ENCODE results near the gene NKAIN1.
A peak's percentile ranks its signal among the peaks of the same experiment; 100 is the strongest.
"Not testable (repeated sequence)": the region's sequence is repeated elsewhere in the genome, so short reads cannot be mapped to it uniquely, and the experiment has no call there.

NKAIN1 gene

DNA sequence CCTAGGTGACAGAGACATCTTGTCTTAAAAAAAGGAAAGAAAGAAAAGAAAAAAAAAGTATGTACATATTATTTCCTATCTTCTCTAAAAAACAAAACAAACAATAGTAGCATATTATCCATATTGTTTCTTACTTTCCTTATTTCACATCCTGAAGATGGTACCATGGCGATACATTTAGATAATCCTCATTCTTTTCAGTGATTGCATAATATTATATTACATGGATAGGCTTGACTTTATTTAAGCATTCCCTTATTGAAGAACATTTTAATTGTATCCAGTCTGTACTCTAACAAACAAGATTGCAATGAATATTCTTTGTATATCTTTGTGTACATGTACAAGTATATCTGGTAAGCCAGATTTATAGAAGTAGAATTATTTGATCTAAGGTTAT lies 91.3 kb downstream of the NKAIN1 start:
- DNase-seq: no peak

DNA sequence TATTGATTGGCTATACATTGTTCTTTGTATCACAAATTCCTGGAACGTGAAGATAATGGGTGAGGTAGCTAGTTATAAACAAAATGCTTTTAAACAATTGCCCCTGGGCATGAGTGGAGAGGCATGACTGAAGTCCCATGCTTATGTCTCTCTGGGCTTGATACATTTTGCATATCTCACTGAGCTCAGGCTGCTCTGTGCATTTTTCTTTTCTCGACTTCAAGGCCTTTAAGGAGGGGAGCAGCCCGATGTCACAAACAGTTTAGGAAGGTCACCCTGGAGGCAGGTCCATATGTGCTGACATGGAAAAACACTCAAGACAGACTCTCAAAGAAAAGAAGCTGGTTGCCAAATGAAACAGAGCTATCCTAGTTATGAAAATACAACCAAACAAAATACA lies 94.0 kb downstream of the NKAIN1 start:
- no peak for DNase-seq

DNA sequence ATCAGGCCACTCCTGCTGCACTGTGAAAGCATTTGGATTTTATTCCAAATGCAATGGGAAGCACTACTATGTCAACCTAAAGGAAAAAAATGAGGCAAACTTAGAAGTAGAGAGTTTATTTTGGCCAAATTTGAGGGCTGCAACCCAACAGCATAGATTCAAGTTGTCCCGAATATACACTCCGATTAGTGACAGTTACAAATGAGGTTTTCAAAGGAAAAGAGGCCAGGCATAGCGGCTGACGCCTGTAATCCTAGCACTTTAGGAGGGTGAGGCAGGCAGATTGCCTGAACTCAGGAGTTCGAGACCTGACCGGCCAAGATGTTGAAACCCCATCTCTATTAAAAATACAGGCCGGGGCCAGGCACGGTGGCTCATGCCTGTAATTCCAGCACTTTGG lies 95.2 kb downstream of the NKAIN1 start:
- DNase-seq: no peak

DNA sequence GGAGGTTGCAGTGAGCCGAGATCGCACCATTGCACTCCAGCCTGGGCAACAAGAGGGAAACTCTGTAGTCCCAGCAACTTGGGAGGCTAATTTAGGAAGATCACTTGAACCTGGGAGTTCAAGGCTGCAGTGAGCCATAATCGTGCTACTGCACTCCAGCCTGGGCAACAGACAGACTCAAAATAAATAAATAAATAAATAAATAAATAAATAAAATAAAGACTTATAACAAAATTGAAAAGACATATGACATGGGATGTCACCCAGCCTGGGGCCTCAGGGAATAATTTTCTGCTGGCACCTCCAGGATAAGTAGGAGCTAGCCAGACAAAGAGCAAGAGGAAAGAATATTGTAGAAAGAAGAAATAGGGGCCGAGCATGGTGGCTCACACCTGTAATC lies 96.2 kb downstream of the NKAIN1 start:
- no peak for DNase-seq

DNA sequence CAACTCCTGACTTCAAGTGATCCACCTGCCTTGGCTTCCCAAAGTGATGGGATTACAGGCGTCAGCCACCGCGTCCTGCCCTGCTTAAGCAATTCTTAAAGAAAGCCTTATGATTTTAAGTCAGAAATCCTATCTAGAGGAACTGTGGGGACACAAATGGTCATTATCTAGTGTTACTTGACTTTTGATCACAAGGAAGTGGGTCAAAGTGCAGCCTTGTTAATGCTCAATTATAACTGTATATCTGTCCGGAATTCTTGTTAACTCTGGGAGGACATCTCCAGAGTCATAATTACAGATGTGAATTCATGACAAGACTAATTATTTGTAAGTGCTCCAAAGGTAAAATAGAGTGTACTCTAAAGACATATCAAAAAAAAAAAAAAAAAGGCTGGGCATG lies 97.3 kb downstream of the NKAIN1 start:
- DNase-seq: no peak

DNA sequence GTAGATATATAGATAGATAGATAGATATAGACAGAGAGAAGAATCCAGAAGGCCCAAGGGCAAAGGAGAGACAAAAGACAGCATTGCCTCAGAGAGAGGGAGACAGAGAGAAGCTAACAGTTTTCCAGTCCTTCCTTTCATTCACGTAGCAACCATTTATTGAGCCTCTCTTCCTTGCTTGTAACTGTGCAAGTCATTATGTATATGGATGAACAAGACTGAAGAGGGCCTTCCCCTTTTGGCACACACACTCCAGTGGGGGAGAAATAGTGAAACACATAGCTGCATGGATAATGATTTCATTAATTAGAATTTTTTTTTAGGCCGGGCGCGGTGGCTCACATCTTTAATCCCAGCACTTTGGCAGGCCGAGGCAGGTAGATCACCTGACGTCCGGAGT lies 99.4 kb downstream of the NKAIN1 start:
- DNase-seq: no peak

DNA sequence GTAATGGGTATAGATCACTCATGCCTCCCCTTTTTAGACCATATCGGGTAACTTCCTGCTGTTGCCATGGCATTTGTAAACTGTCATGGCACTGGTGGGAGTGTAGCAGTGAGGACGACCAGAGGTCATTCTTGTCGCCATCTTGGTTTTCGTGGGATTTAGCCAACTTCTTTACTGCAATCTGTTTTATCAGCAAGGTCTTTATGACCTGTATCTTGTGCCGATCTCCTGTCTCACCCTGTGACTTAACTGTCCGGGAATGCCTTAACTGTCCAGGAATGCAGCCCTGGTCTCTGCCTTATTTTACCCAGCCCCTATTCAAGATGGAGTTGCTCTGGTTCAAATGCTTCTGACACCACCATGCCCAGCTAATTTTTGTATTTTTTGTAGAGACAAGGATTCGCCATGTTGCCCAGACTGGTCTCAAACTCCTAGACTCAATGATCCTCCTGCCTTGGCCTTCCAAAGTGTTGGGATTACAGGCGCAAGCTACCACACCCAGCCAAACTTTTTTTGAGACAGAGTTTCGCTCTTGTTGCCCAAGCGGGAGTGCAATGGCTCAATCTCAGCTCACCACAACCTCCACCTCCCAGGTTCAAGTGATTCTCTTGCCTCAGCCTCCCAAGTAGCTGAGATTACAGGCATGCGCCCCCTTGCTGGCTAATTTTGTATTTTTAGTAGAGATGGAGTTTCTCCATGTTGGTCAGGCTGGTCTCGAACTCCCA lies 100.7 kb downstream of the NKAIN1 start:
- DNase-seq: not testable (repeated sequence)

DNA sequence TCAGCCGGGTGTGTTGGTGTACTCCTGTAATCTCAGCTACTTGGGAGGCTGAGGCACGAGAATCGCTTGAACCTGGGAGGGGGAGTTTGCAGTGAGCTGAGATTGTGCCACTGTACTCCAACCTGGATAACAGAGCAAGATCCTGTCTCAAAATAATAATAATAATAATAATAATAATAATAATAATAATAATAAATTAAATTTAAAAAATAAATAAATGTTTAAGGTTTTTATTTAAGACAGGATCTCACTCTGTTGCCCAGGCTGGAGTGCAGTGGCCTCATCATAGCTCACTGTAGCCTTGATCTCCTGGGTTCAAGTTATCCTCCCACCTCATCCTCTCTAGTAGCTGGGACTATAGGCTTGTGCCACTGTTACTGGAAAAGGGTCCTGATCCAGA lies 101.8 kb downstream of the NKAIN1 start:
- DNase-seq: not testable (repeated sequence)

DNA sequence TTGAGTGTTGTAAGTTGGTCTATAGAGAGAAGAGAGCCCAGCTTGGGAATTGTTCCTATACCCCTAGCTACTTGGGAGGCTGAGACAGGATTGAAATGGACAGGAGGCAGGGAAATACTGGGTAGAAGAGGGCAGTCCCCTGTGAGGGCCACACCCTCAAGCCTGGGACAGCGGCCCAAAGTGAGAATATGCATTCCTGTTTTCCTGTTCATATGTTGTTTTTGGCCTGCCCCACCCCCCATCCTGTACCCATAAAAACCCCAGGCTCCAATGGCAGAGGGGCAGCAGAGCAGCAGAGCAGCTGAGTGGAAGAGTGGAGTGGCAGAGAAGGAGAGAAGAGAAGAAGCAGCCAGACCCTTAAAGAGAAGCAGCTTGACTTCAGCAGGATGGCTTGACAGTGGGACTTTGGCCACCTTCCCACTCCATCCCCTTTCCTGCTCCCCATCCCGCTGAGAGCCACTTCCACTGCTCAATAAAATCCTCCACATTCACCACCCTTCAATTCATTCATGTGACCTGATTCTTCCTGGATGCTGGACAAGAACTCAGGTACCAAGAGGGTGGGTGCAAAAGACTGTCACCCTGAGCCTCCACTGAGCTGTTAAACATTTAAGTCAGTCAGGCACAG lies 103.6 kb downstream of the NKAIN1 start:
- no peak for DNase-seq

DNA sequence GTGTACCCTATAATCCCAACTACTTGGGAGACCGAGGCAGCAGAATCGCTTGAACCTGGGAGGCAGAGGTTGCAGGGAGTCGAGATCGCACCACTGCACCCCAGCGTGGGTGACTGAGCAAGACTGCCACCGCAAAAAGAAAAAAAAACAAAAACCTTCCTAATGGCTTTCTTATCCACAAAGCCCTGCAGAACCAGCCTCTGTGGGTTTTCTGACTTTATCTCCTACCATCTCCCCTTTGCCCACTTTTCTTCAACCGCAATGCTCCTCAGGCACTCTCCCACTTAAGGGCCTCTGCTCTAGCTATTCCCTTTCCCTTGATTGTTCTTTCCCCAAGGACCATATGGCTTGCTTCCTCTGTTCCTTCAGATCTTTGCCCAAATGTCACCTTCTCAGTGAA lies 106.3 kb downstream of the NKAIN1 start:
- peak; percentile 46 for DNase-seq

Measured in OCI-M1 (cell line).